Measurements from ENCODE around the gene PAX8. TPM values are rescaled to one million over a fixed set of nuclear protein-coding genes. Genes with fewer than 3 reads are reported as not detected.
"Not testable (repeated sequence)": the region's sequence is repeated elsewhere in the genome, so short reads cannot be mapped to it uniquely, and the experiment has no call there.

PAX8 gene
- total RNA-seq, 1 donor from 2014 or later, result 56.9 TPM

DNA sequence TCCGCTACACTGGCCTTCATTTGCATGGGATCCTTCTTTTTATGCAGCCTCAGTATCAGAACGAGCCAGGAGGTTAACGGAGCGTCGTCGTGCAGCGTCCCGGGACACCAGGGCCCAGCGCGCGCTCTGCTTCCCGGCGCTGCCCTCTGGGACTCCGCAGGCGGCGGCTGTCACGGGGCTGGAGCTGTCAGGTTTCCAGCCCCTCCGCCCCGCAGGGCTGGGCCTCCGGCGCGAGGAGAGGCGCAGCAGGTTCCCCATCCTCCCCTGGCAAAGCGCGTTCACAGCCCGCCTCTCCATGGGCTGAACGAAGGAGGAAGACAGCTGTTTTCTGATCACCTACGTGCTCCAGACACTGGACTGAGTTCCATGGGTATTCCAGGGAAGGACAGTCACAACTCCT lies 12.5 kb upstream of the PAX8 start:
- Mint-ChIP-seq H3K27ac (no peak overlapping the region), H3K27me3 (peaks cover 83% of the 10 kb centered on the region), H3K4me1 (ENCODE audit: unreplicated experiment) (no peaks in the 10 kb centered on the region), H3K36me3 (no peaks in the 10 kb centered on the region), H3K4me3 (no peak overlapping the region), H3K9me3 (peaks cover 4% of the 10 kb centered on the region)
- no peak for DNase-seq (ENCODE audit: extremely low spot score, unreplicated experiment)
- TF ChIP-seq, protein P1, sequence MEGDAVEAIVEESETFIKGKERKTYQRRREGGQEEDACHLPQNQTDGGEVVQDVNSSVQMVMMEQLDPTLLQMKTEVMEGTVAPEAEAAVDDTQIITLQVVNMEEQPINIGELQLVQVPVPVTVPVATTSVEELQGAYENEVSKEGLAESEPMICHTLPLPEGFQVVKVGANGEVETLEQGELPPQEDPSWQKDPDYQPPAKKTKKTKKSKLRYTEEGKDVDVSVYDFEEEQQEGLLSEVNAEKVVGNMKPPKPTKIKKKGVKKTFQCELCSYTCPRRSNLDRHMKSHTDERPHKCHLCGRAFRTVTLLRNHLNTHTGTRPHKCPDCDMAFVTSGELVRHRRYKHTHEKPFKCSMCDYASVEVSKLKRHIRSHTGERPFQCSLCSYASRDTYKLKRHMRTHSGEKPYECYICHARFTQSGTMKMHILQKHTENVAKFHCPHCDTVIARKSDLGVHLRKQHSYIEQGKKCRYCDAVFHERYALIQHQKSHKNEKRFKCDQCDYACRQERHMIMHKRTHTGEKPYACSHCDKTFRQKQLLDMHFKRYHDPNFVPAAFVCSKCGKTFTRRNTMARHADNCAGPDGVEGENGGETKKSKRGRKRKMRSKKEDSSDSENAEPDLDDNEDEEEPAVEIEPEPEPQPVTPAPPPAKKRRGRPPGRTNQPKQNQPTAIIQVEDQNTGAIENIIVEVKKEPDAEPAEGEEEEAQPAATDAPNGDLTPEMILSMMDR (conservative IDR thresholded peaks at IDR 0.05), result no peak

DNA sequence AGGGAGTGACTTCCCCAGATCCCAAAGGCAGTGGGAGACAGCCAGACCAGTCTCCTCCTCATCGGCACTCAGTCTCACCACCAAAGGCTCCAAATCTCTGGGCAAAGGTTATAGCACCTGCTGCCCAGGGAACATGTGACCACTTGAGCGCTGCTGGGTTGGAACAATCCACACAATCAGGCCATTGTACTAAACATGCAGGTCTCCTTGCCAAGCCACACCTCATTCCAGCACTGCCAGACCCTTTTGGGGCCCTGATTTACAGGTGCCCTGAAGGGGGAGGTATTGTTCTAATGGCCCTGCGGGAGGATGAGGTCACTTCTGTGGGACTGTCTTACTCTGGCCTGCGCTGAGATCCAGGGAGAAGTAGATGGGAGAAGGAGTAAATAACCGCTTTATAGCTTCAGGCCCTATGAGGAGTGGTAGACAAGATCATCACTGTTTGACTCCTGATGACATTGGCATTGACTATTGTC lies 10.0 kb upstream of the PAX8 start:
- not testable (repeated sequence) for H3K4me1 Mint-ChIP-seq (ENCODE audit: unreplicated experiment); H3K36me3 Mint-ChIP-seq; H3K9me3 Mint-ChIP-seq; H3K4me3 Mint-ChIP-seq; DNase-seq (ENCODE audit: extremely low spot score, unreplicated experiment)
- peaks cover 76% of the 10 kb centered on the region for H3K27me3 Mint-ChIP-seq
- H3K27ac Mint-ChIP-seq, result peak overlapping the region; percentile 46

DNA sequence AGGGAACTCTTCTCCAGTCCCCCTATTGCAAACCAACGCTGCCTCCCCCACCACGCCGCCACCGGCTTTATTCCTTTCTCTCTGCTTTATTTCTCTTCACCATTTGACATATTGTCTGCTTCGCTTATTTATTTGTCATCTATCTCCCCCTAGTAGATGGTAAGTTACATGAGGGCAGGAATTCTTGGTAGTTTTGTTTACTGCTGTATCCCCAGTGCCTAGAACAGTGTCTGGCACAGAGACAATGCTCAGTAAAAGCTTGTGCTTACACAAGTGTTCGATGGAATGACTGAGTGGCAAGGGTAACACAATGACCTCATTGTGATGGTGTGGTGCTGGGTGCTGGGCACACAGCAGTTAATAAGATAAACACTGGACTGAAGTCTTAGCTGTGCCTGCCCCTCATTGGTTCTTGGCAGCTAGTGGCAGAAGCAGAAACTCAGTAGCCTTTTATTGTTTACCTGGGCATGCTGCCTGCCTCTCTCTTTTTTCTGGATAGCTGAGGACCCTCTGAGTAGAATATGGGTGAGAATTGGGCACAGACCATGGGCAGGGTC lies 9.5 kb upstream of the PAX8 start:
- Mint-ChIP-seq H3K27me3 (peaks cover 73% of the 10 kb centered on the region), H3K27ac (peak overlapping the region; percentile 46)
- not testable (repeated sequence) for H3K4me3 Mint-ChIP-seq; H3K9me3 Mint-ChIP-seq; DNase-seq (ENCODE audit: extremely low spot score, unreplicated experiment); H3K4me1 Mint-ChIP-seq (ENCODE audit: unreplicated experiment); H3K36me3 Mint-ChIP-seq

DNA sequence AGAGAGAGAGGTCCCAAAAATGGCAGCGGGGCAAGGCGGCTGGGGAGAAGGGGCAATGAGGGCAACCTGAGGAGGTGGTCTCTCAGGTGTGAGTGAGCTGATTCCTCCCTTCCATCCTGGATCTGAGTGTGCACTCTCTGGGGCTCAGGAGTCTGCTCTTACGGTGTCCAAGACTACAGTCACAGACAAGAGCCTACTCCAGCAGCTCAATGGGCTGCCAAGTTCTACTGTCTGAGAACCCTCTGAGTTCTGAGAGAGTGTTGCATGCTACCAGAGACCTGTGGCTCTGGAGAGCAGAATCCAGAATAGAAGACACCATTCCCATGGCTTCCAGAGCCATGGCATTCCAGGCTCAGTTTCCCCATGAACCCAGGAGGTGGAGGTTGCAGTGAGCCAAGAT lies 7.1 kb upstream of the PAX8 start:
- Mint-ChIP-seq H3K27ac (no peak overlapping the region), H3K36me3 (no peaks in the 10 kb centered on the region)

DNA sequence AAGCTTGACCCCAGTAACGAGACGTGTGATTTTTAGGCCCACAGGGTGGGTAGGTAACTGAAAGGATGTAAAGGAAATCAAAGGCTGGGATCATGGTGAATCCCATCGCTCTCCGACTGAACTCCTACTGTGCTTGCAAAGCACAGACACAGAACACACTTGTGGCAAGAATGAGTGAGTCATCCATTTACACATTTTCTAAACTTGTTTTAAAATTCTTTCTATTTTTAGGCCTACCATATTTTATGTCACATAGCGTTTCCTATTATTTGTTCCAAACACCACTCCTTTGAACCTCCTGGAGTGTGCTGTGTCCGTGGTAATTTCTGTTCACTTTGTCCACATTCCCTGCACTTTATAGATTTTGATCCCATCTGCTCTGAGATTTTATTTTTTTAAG lies 6.3 kb upstream of the PAX8 start:
- H3K4me3 Mint-ChIP-seq; DNase-seq (ENCODE audit: extremely low spot score, unreplicated experiment); H3K9me3 Mint-ChIP-seq; H3K36me3 Mint-ChIP-seq; H3K27ac Mint-ChIP-seq: not testable (repeated sequence)
- peaks cover 73% of the 10 kb centered on the region for H3K27me3 Mint-ChIP-seq
- H3K4me1 Mint-ChIP-seq (ENCODE audit: unreplicated experiment), result peaks cover 11% of the 10 kb centered on the region

More for the DNA sequence above, 7.1 kb upstream of the PAX8 start:
- Mint-ChIP-seq H3K4me3 (no peak overlapping the region), H3K4me1 (ENCODE audit: unreplicated experiment) (peaks cover 11% of the 10 kb centered on the region), H3K9me3 (no peaks in the 10 kb centered on the region), H3K27me3 (peaks cover 71% of the 10 kb centered on the region)
- TF ChIP-seq, protein P1 (conservative IDR thresholded peaks at IDR 0.05), result no peak
- DNase-seq (ENCODE audit: extremely low spot score, unreplicated experiment), result no peak

DNA sequence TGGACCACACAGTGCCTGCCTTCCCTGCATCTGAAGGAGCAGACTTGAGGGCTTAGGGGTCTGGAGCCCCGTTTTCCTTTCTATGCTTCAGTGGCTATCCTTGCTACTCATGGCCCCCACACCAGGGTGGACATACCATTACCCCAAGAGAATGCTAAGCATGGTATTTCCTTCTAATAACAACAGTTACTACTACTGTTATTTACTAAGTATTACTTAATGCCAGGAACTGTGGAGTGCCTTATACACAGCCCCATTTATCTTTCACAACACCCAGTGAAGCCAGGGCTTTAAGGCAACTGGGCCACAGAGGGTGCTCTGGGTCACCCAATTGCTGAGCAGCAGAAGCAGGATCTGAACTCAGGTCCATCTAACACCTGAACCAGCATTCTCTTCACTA lies 5.8 kb upstream of the PAX8 start:
- Mint-ChIP-seq H3K27ac (no peak overlapping the region), H3K27me3 (peaks cover 76% of the 10 kb centered on the region), H3K9me3 (no peaks in the 10 kb centered on the region), H3K36me3 (no peaks in the 10 kb centered on the region), H3K4me3 (no peak overlapping the region), H3K4me1 (ENCODE audit: unreplicated experiment) (peaks cover 11% of the 10 kb centered on the region)
- no peak for DNase-seq (ENCODE audit: extremely low spot score, unreplicated experiment)
- TF ChIP-seq, protein P1 (conservative IDR thresholded peaks at IDR 0.05), result no peak

DNA sequence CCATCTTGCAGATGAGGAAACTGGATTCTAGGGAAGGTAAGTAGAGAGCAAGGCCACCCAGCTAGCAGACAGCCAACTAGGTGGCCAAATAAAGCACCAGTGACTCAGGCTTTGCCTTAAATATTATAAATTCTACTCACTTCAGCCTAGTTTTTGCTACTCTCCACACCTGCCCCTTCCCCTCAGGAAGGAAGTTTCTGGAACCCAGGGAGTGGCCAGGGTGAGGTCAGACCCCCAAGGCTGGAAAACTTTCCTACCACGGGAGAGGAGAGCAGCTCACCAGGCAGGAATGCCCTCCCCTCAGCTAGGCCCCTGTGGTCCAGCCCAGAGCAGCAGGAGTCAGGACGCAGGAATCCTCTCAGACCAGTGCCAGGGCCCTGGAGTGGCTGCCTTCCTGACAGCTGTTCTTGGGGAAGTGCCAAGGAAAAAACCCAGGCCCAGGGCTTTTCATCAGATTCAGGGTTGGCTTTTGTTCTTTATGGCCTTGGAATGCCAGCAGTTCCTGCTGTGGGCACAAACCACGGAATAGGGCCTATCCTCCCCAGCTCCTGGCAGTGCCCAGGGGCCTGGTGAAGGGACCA lies 5.1 kb upstream of the PAX8 start:
- Mint-ChIP-seq H3K27ac (no peak overlapping the region), H3K27me3 (peaks cover 77% of the 10 kb centered on the region), H3K9me3 (no peaks in the 10 kb centered on the region), H3K36me3 (no peaks in the 10 kb centered on the region), H3K4me3 (no peak overlapping the region), H3K4me1 (ENCODE audit: unreplicated experiment) (peaks cover 11% of the 10 kb centered on the region)
- TF ChIP-seq, protein P1 (conservative IDR thresholded peaks at IDR 0.05), result no peak
- no peak for DNase-seq (ENCODE audit: extremely low spot score, unreplicated experiment)
